A549 (cell line): ENCODE results near the gene TIPARP. TPM values are rescaled to one million over a fixed set of nuclear protein-coding genes. Genes with fewer than 3 reads are reported as not detected.
A peak's percentile ranks its signal among the peaks of the same experiment; 100 is the strongest.

Source experiments
- ATAC-seq, 2 experiments: fragments of 200-7000 bp in 1 of 2; fragments of >200 bp in 1 of 2; cut with Nextera tagmentation in 1 of 2; cut with Tn5 transposase in 1 of 2; 3 replicates each; pipeline versions ENCODE4 v1.8.0 to v1.9.1; 2018 to 2020; ENCODE audit warnings: mild to moderate bottlenecking in 1 of 2, moderate library complexity in 1 of 2
- CTCF ChIA-PET: fragments of 300-600 bp; sonication (Branson Sonifier 250); formaldehyde crosslinking; extraction: SDS; loops from one replicate; lab custom pipeline; 2021; ENCODE audit warnings: antibody characterized with exemption, inconsistent platforms; lab: Yijun Ruan, JAX
- POLR2A ChIA-PET: fragments of 350-600 bp; formaldehyde crosslinking; extraction: SDS; loops from one replicate; lab custom pipeline; 2021; ENCODE audit warnings: antibody characterized with exemption, inconsistent platforms; lab: Yijun Ruan, JAX
- DNase-seq, 2 experiments: peaks; one replicate each; pipeline versions ENCODE4 v3.0.0 to v3.0.0-alpha.2; 2011 to 2016; ENCODE audit warnings: low read depth in 1 of 2, low spot score in 1 of 2
- FAIRE-seq: peaks from 2 replicates; lab custom pipeline; 2011; peaks lifted over from hg19 to GRCh38; lab: Jason Lieb, UNC
- H3K27ac ChIP-seq, 2 experiments: fragments of >200 bp; sonication (Bioruptor Twin); formaldehyde crosslinking; 3 replicates each; pipeline ENCODE4 v1.5.1; 2016 to 2017
- H3K4me1 ChIP-seq: fragments of >200 bp; sonication (Bioruptor Twin); formaldehyde crosslinking; 3 replicates; pipeline ENCODE4 v1.6.1; 2016
- H3K4me2 ChIP-seq: fragments of >200 bp; sonication (Bioruptor Twin); formaldehyde crosslinking; 3 replicates; pipeline ENCODE4 v1.6.1; 2016
- H3K4me3 ChIP-seq: fragments of >200 bp; sonication (Bioruptor Twin); formaldehyde crosslinking; 3 replicates; pipeline ENCODE4 v1.5.1; 2016
- H3K9me3 ChIP-seq: fragments of >200 bp; sonication (Bioruptor Twin); formaldehyde crosslinking; 3 replicates; pipeline ENCODE4 v1.6.1; 2016
- BHLHE40 ChIP-seq: IDR thresholded peaks from 2 replicates; pipeline ENCODE4 v1.6.1; 2012; ENCODE audit warnings: low read depth, low read length, inconsistent platforms
- CBX8 ChIP-seq: fragments of 200-600 bp; sonication (generic); IDR thresholded peaks from 2 replicates; pipeline ENCODE4 v1.6.1; 2016
- CTCF ChIP-seq: fragments of >200 bp; sonication (Bioruptor Twin); formaldehyde crosslinking; IDR thresholded peaks from 3 replicates; pipeline ENCODE4 v1.5.1; 2016
- EHMT2 ChIP-seq: fragments of 200-600 bp; sonication (generic); IDR thresholded peaks from 2 replicates; pipeline ENCODE4 v1.6.1; 2016; ENCODE audit warnings: antibody characterized with exemption, low read depth, mild to moderate bottlenecking, moderate library complexity
- EP300 ChIP-seq, 2 experiments: fragments of >200 bp; sonication (Bioruptor Twin); formaldehyde crosslinking; IDR thresholded peaks; 2 replicates in 1 of 2; 3 replicates in 1 of 2; pipeline ENCODE4 v1.6.1; 2016 to 2017
- FOSB ChIP-seq: fragments of 250-450 bp; sonication (Bioruptor Pico); IDR thresholded peaks from 2 replicates; pipeline ENCODE4 v1.5.0; 2020; ENCODE audit warnings: mild to moderate bottlenecking, moderate library complexity
- FOSL2 ChIP-seq, 2 experiments: fragments of 450-650 bp in 1 of 2; fragments of >200 bp in 1 of 2; sonication (Bioruptor Twin) in 1 of 2; formaldehyde crosslinking; IDR thresholded peaks; 2 replicates each; pipeline versions ENCODE4 v1.5.0 to v1.6.1; 2016 to 2020; ENCODE audit warnings: mild to moderate bottlenecking in 1 of 2, moderate library complexity in 1 of 2
- FOXS1 ChIP-seq: fragments of 250-450 bp; sonication (Bioruptor Pico); IDR thresholded peaks from 2 replicates; pipeline ENCODE4 v1.5.0; 2020; ENCODE audit warnings: mild to moderate bottlenecking, moderate library complexity
- HOXB5 ChIP-seq: fragments of 250-450 bp; sonication (Bioruptor Pico); IDR thresholded peaks from 2 replicates; pipeline ENCODE4 v1.5.0; 2020; ENCODE audit warnings: mild to moderate bottlenecking, moderate library complexity
- MAZ ChIP-seq: fragments of 150-350 bp; IDR thresholded peaks from 2 replicates; pipeline ENCODE4 v1.6.1; 2014; ENCODE audit warnings: antibody characterized with exemption, low read depth, low read length, borderline replicate concordance
- NPAS2 ChIP-seq: fragments of 250-450 bp; sonication (Bioruptor Pico); IDR thresholded peaks from 2 replicates; pipeline ENCODE4 v1.8.0; 2022; ENCODE audit warnings: mild to moderate bottlenecking, moderate library complexity, borderline replicate concordance
- PHF8 ChIP-seq: fragments of 200-600 bp; sonication (generic); IDR thresholded peaks from 2 replicates; pipeline ENCODE4 v1.6.1; 2016; ENCODE audit warnings: low read depth, mild to moderate bottlenecking, antibody characterized with exemption, moderate library complexity, borderline replicate concordance
- POLR2AphosphoS2 ChIP-seq: conservative IDR thresholded peaks from 2 replicates; pipeline ENCODE4 v1.6.1; 2012; ENCODE audit warnings: low read length, improper control_type of control experiment, inconsistent platforms
- RAD21 ChIP-seq, 2 experiments: fragments of >200 bp in 1 of 2; sonication (Bioruptor Twin) in 1 of 2; formaldehyde crosslinking in 1 of 2; IDR thresholded peaks in 1 of 2; conservative IDR thresholded peaks in 1 of 2; 2 replicates in 1 of 2; 3 replicates in 1 of 2; pipeline ENCODE4 v1.6.1; 2012 to 2018; ENCODE audit warnings: inconsistent platforms in 1 of 2
- TFCP2L1 ChIP-seq: fragments of 250-450 bp; sonication (Bioruptor Pico); IDR thresholded peaks from 2 replicates; pipeline ENCODE4 v1.5.0; 2021; ENCODE audit warnings: mild to moderate bottlenecking
- ZC3H11A ChIP-seq: fragments of 450-650 bp; IDR thresholded peaks from 2 replicates; pipeline ENCODE4 v1.6.1; 2014; ENCODE audit warnings: antibody characterized with exemption, mild to moderate bottlenecking
- ZFP36 ChIP-seq: fragments of 450-650 bp; IDR thresholded peaks from 2 replicates; pipeline ENCODE4 v1.6.1; 2014; ENCODE audit warnings: borderline replicate concordance; ENCODE audit not compliant: partially characterized antibody
- WGBS: methylation state at CpG from one replicate; pipeline ENCODE4 v1.1.6; 2017; ENCODE audit errors: missing lambda C conversion rate; 5-methylcytosine and 5-hydroxymethylcytosine counted together
- polyA plus RNA-seq, 4 experiments: library from polyadenylated mRNA; depleted of rRNA in 3 of 4; stranded (reverse); fragments of >200 nt; fragmentation: RNase III in 1 of 4; extraction: RNeasy Plus Mini Kit Qiagen cat#74134 plus additional on column Dnase treatment in 1 of 4; gene quantifications; 2 replicates in 3 of 4; 3 replicates in 1 of 4; pipeline ENCODE4 v1.2.3, GENCODE V29; 2011 to 2017

The TIPARP gene
- polyA plus RNA-seq, 2 of the 4 experiments (the other 2 are of a cell fraction): 11.8 to 16.5 TPM

GRCh38 chr3:156687023-156687422, 12.6 kb downstream of the TIPARP start (continued):
- TF ChIP-seq CTCF: no peak
- TF ChIP-seq FOXS1 (CRISPR knock-in tag): no peak
- TF ChIP-seq FOSB (CRISPR knock-in tag): no peak
- no peak for TF ChIP-seq ZFP36
- TF ChIP-seq EP300 (IDR thresholded peaks at IDR 0.05): no peak
- TF ChIP-seq NPAS2: no peak
- no peak for TF ChIP-seq HOXB5 (CRISPR knock-in tag)
- no peak for TF ChIP-seq MAZ

GRCh38 chr3:156688632-156689452, 14.5 kb downstream of the TIPARP start:
- ChIA-PET CTCF (interaction anchor here (0.9 to 3.0 kb wide), 4 partner anchors 12 to 393 kb away, joined by 3 to 11 read pairs (median 6); partner anchors contain the start of gene TIPARP), POLR2A (interaction anchor here (1.1 to 1.2 kb wide), 2 partner anchors 9 to 14 kb away, joined by 3 to 9 read pairs; no protein-coding TSS in a partner anchor)
- 70% methylated on average over 7 of the region's 7 CpGs for WGBS

GRCh38 chr3:156689608-156690007, 15.2 kb downstream of the TIPARP start:
- Histone ChIP-seq H3K9me3 (no peaks in the 10 kb centered on the region), H3K4me1 (peaks cover 88% of the 10 kb centered on the region), H3K4me3 (no peak overlapping the region), H3K27ac (peak overlapping the region in 1 of 2 experiments; percentile 34; a peak in 1 of 6 replicates), H3K4me2 (peak overlapping the region; percentile 82)
- ChIA-PET CTCF (interaction anchor here (0.9 to 3.0 kb wide), 4 partner anchors 11 to 392 kb away, joined by 3 to 11 read pairs (median 6); partner anchors contain the start of gene TIPARP), POLR2A (interaction anchor here (1.2 kb wide), 1 partner anchor 10 kb away, joined by 3 read pairs; no protein-coding TSS in a partner anchor)
- FAIRE-seq: no peak
- 5% methylated on average over 1 of the region's 1 CpG for WGBS
- ATAC-seq: peak; percentile 30 to 37; a peak in 3 of 6 replicates
- DNase-seq: no peak
- no peak; the same call in 1 of the 2 replicates for TF ChIP-seq POLR2AphosphoS2

More at GRCh38 chr3:156688632-156689452, 14.5 kb downstream of the TIPARP start:
- Histone ChIP-seq H3K9me3 (no peaks in the 10 kb centered on the region), H3K4me3 (no peak overlapping the region), H3K27ac (no peak overlapping the region), H3K4me1 (peaks cover 88% of the 10 kb centered on the region), H3K4me2 (peak overlapping the region; percentile 82; the same call in 1 of the 3 replicates)
- no peak for DNase-seq
- TF ChIP-seq TFCP2L1 (CRISPR knock-in tag): 0 out of 2 replicates have a peak, but pooled peaks have one; percentile 56
- TF ChIP-seq EHMT2: no peak
- peak in 1 of 2 experiments; percentile 3; a peak in 2 of 6 replicates for ATAC-seq
- no peak for FAIRE-seq

GRCh38 chr3:156691920-156692319, 17.5 kb downstream of the TIPARP start:
- POLR2A ChIA-PET: interaction anchor here (0.5 to 1.2 kb wide), 3 partner anchors 15 to 397 kb away, joined by 3 to 6 read pairs (median 5); no protein-coding TSS in a partner anchor
- FAIRE-seq (peak; percentile 73), ATAC-seq (0 out of 6 replicates have a peak, but pooled peaks of 1 of the 2 experiments have one; percentile 8), DNase-seq (peak in 1 of 2 experiments; percentile 36)
- Histone ChIP-seq H3K27ac (peak overlapping the region; percentile 61 to 67), H3K9me3 (no peaks in the 10 kb centered on the region), H3K4me2 (peak overlapping the region; percentile 82), H3K4me1 (peaks cover 71% of the 10 kb centered on the region), H3K4me3 (peak overlapping the region; percentile 29)
- 11% methylated on average over 1 of the region's 1 CpG for WGBS
- CTCF ChIA-PET: interaction anchor here (0.9 to 1.4 kb wide), 2 partner anchors 390 to 396 kb away, joined by 3 read pairs; no protein-coding TSS in a partner anchor
- TF ChIP-seq CBX8: no peak
- no peak for TF ChIP-seq PHF8
- no peak for TF ChIP-seq POLR2AphosphoS2
- TF ChIP-seq ZC3H11A: no peak
- no peak for TF ChIP-seq EP300 (IDR thresholded peaks at IDR 0.05)
- TF ChIP-seq FOSL2 (IDR thresholded peaks at IDR 0.05): no peak
- TF ChIP-seq FOSL2 (CRISPR knock-in tag; IDR thresholded peaks at IDR 0.05): peak; percentile 79
- no peak for TF ChIP-seq BHLHE40
- TF ChIP-seq RAD21 (conservative IDR thresholded peaks at IDR 0.05 in 1 of 2, IDR thresholded peaks at IDR 0.05 in 1 of 2): no peak
